Endothelial cell of umbilical vein (primary cell): ENCODE measurements around the gene AURKAIP1. TPM values are rescaled to one million over a fixed set of nuclear protein-coding genes. Genes with fewer than 3 reads are reported as not detected.
"Not testable (repeated sequence)": the region's sequence is repeated elsewhere in the genome, so short reads cannot be mapped to it uniquely, and the experiment has no call there.

Source experiments
- BruUV-seq: library from RNA; stranded (reverse); fragments of 400-500 nt; replicated peaks from 2 replicates; lab custom pipeline; 2021; lab: Mats Ljungman, UMichigan
- CTCF ChIA-PET: fragments of 300-600, 350-600 bp; sonication (Branson Sonifier 250); formaldehyde crosslinking; loops from one replicate; lab custom pipeline; 2021; ENCODE audit warnings: antibody characterized with exemption, inconsistent platforms; lab: Charles Lee
- POLR2A ChIA-PET: fragments of 300-600, 350-600 bp; sonication (Branson Sonifier 250); formaldehyde crosslinking; loops from one replicate; lab custom pipeline; 2021; ENCODE audit warnings: antibody characterized with exemption, inconsistent platforms; lab: Charles Lee
- DNase-seq: peaks from one replicate; pipeline ENCODE4 v3.0.0-alpha.2; 2011; ENCODE audit warnings: low read depth, low spot score
- FAIRE-seq: peaks from 2 replicates; lab custom pipeline; 2011; peaks lifted over from hg19 to GRCh38; lab: Jason Lieb, UNC
- H2AFZ ChIP-seq: 2 replicates; pipeline ENCODE4 v1.6.0; 2012; ENCODE audit warnings: low read depth, low read length, control low read depth, inconsistent platforms
- H3K27ac ChIP-seq: 2 replicates; pipeline ENCODE4 v1.5.1; 2011; ENCODE audit warnings: low read depth, mild to moderate bottlenecking, control low read depth, low read length, moderate library complexity; ENCODE audit not compliant: insufficient read depth
- H3K27me3 ChIP-seq, 2 experiments: 2 replicates each; pipeline versions ENCODE4 v1.6.0 to v1.6.1; 2011; ENCODE audit warnings: low read length in 2 of 2, mixed read lengths in 1 of 2; ENCODE audit not compliant: control insufficient read depth in 2 of 2, insufficient read depth in 2 of 2
- H3K36me3 ChIP-seq, 2 experiments: 2 replicates in 1 of 2; 3 replicates in 1 of 2; pipeline ENCODE4 v1.5.1; 2011; ENCODE audit warnings: low read length in 2 of 2, mild to moderate bottlenecking in 1 of 2, moderate library complexity in 1 of 2; ENCODE audit not compliant: control insufficient read depth in 2 of 2, insufficient read depth in 2 of 2; ENCODE audit errors: extremely low read depth in 1 of 2
- H3K4me1 ChIP-seq: 3 replicates; pipeline ENCODE4 v1.5.1; 2011; ENCODE audit warnings: mild to moderate bottlenecking, low read length; ENCODE audit not compliant: control insufficient read depth, insufficient read depth; ENCODE audit errors: extremely low read depth
- H3K4me2 ChIP-seq: 2 replicates; pipeline ENCODE4 v1.6.1; 2011; ENCODE audit warnings: low read length, control low read depth, mixed read lengths; ENCODE audit not compliant: insufficient read depth
- H3K4me3 ChIP-seq, 3 experiments: fragments of 200-600 bp in 1 of 3; sonication (generic), shearing (Covaris generic) in 1 of 3; replicated peaks in 1 of 3; 2 replicates each; pipeline ENCODE4 v1.5.1; 2011 to 2016; ENCODE audit warnings: control low read depth in 3 of 3, low read length in 3 of 3, mild to moderate bottlenecking in 2 of 3, inconsistent platforms in 1 of 3, low read depth in 1 of 3, moderate library complexity in 1 of 3; ENCODE audit not compliant: insufficient read depth in 1 of 3
- H3K79me2 ChIP-seq: 2 replicates; pipeline ENCODE4 v1.6.0; 2012; ENCODE audit warnings: low read length, inconsistent platforms; ENCODE audit not compliant: control insufficient read depth, insufficient read depth
- H3K9ac ChIP-seq: replicated peaks from 2 replicates; pipeline ENCODE3; 2011; ENCODE audit warnings: low read length, control low read depth; ENCODE audit not compliant: insufficient read depth; ENCODE audit errors: extremely low read depth
- H3K9me1 ChIP-seq: replicated peaks from 3 replicates; pipeline ENCODE4 v1.6.0; 2011; ENCODE audit warnings: mild to moderate bottlenecking, low read length; ENCODE audit not compliant: control insufficient read depth, insufficient read depth; ENCODE audit errors: extremely low read depth
- H3K9me3 ChIP-seq: replicated peaks from 2 replicates; pipeline ENCODE4 v1.5.1; 2012; ENCODE audit warnings: low read length, inconsistent platforms; ENCODE audit not compliant: control insufficient read depth, insufficient read depth
- H4K20me1 ChIP-seq: replicated peaks from 2 replicates; pipeline ENCODE3; 2011; ENCODE audit warnings: mild to moderate bottlenecking, low read length; ENCODE audit not compliant: control insufficient read depth, insufficient read depth; ENCODE audit errors: extremely low read depth
- EZH2 ChIP-seq: IDR thresholded peaks from 2 replicates; pipeline ENCODE4 v1.6.1; 2012; ENCODE audit warnings: borderline replicate concordance, low read depth, mild to moderate bottlenecking, moderate library complexity, low read length, inconsistent platforms; ENCODE audit not compliant: severe bottlenecking
- FOS ChIP-seq: IDR thresholded peaks from 2 replicates; pipeline ENCODE4 v1.6.1; 2011; ENCODE audit warnings: mild to moderate bottlenecking, low read length, moderate library complexity, borderline replicate concordance; ENCODE audit not compliant: insufficient read depth
- GATA2 ChIP-seq: IDR thresholded peaks from 2 replicates; pipeline ENCODE4 v1.7.0; 2011; ENCODE audit warnings: low read depth, mild to moderate bottlenecking, moderate library complexity, mixed read lengths, low read length; ENCODE audit not compliant: insufficient read length, insufficient read depth
- JUN ChIP-seq: IDR thresholded peaks from 2 replicates; pipeline ENCODE4 v1.6.1; 2011; ENCODE audit warnings: borderline replicate concordance, low read depth; ENCODE audit not compliant: insufficient read length, insufficient read depth
- MYC ChIP-seq: IDR thresholded peaks from one replicate; pipeline ENCODE4 v1.6.1; 2011; ENCODE audit warnings: mild to moderate bottlenecking, low read depth, low read length
- POLR2A ChIP-seq: IDR thresholded peaks from 2 replicates; pipeline ENCODE4 v1.6.1; 2012; ENCODE audit warnings: low read depth, mild to moderate bottlenecking, control low read depth, low read length
- POLR2AphosphoS5 ChIP-seq: IDR thresholded peaks from 2 replicates; pipeline ENCODE4 v1.6.1; 2012; ENCODE audit warnings: low read depth, mild to moderate bottlenecking, control low read depth, low read length, moderate library complexity; ENCODE audit not compliant: insufficient read depth
- dilution Hi-C: fragments of 300-500 bp; cut with MboI; formaldehyde crosslinking; loops from one replicate; pipeline ENCODE4 v1.15.0; 2019; ENCODE audit warnings: low sequenced_read_pairs; ENCODE audit not compliant: extremely low pct_ligation_motif_present
- intact Hi-C: fragments of 100-400 bp; cut with micrococcal nuclease; formaldehyde crosslinking; loops from one replicate; pipeline ENCODE4 v1.10.0; 2022
- polyA plus RNA-seq, 4 experiments: library from polyadenylated mRNA; depleted of rRNA in 3 of 4; stranded (reverse) in 3 of 4; unstranded in 1 of 4; fragments of >200 nt; gene quantifications; 2 replicates each; pipeline versions ENCODE4 v1.2.1 to v1.2.3, GENCODE V29; 2011 to 2012; ENCODE audit warnings: missing spikeins in 1 of 4
- total RNA-seq: library from RNA; stranded (reverse); gene quantifications from 2 replicates; pipeline ENCODE4 v1.2.3, GENCODE V29; 2021
- TF ChIP-seq, protein P1 (sequence below), 2 donors: IDR thresholded peaks; 1 replicate in 1 of 2; 2 replicates in 1 of 2; pipeline ENCODE4 v1.5.1; 2011; ENCODE audit warnings: low read length in 2 of 2, mild to moderate bottlenecking in 2 of 2, moderate library complexity in 2 of 2, control low read depth in 1 of 2, inconsistent platforms in 1 of 2, low read depth in 1 of 2; ENCODE audit not compliant: insufficient read depth in 1 of 2; ENCODE audit errors: extremely low read depth in 1 of 2
- TF ChIP-seq, protein P2 (sequence below): IDR thresholded peaks from 2 replicates; pipeline ENCODE4 v1.6.1; 2011; ENCODE audit not compliant: insufficient read depth, insufficient read length

Gene AURKAIP1
- total and polyA plus RNA-seq, 2 donors (not counting 3 experiments of a cell fraction or from before 2014, with no cell fraction given) = 73.3 to 151 TPM

DNA sequence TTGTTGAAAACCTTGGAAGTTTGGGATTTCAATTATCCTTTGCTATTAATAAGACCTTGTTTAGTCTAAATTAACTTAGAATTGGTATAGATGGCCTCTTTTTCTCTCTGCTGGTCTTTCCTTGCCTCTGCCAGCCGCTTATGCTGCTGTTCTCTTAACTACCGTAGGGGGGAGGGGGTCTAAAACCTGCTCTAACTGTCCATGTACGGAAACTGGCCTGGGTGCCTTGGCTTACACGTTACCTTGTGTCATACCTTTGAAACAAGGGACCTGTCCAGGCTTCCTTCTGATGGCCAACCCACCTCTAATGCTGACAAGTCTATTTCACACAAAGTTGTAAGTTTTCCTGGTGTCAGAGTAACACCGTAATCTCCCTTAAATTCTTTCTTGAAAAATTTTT is 42.4 kb upstream of the AURKAIP1 start:
- H3K79me2 ChIP-seq, H4K20me1 ChIP-seq, H3K4me3 ChIP-seq, H3K4me2 ChIP-seq, BruUV-seq, H2AFZ ChIP-seq, H3K27ac ChIP-seq, POLR2A ChIA-PET, CTCF ChIA-PET, DNase-seq, FAIRE-seq, H3K9ac ChIP-seq, H3K27me3 ChIP-seq, H3K4me1 ChIP-seq, H3K9me3 ChIP-seq, intact Hi-C loops, H3K36me3 ChIP-seq, dilution Hi-C loops, H3K9me1 ChIP-seq: not testable (repeated sequence)

DNA sequence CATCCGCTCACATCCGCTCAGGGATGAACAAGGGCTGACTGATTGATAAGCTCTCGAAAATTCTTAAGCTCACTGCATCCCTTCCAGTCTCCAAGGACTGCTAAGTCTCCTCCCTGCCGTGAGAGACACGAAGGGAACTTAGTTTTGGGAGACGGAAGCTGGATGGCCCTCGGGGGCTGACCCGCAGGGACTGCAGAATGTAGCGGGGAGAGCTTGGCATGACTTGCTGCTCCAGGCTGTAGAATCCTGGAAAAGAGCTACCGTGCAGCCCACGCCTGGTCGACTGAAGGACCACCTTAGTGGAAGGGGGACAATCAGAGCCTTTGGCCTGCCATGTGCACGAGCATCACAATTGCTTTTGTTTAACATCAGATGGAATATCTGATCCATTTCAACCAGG is 40.7 kb upstream of the AURKAIP1 start:
- H4K20me1 ChIP-seq = no peaks in the 10 kb centered on the region
- H3K79me2 ChIP-seq = no peaks in the 10 kb centered on the region
- FAIRE-seq (no peak), DNase-seq (no peak)
- dilution Hi-C loops = no loop called here
- POLR2A ChIA-PET = no interaction called here
- no peak overlapping the region for H3K4me2 ChIP-seq
- intact Hi-C loops = no loop called here
- no peaks in the 10 kb centered on the region for H3K9me3 ChIP-seq
- no peaks in the 10 kb centered on the region for H3K27me3 ChIP-seq
- no peak overlapping the region for H3K9ac ChIP-seq
- no peaks in the 10 kb centered on the region for H3K36me3 ChIP-seq
- H3K4me3 ChIP-seq = no peak overlapping the region
- no peak overlapping the region for H3K27ac ChIP-seq
- no peaks in the 10 kb centered on the region for H3K4me1 ChIP-seq
- TF ChIP-seq FOS (no peak), GATA2 (no peak), JUN (no peak), MYC (no peak), POLR2AphosphoS5 (no peak), POLR2A (no peak), EZH2 (no peak)
- TF ChIP-seq, protein P1, sequence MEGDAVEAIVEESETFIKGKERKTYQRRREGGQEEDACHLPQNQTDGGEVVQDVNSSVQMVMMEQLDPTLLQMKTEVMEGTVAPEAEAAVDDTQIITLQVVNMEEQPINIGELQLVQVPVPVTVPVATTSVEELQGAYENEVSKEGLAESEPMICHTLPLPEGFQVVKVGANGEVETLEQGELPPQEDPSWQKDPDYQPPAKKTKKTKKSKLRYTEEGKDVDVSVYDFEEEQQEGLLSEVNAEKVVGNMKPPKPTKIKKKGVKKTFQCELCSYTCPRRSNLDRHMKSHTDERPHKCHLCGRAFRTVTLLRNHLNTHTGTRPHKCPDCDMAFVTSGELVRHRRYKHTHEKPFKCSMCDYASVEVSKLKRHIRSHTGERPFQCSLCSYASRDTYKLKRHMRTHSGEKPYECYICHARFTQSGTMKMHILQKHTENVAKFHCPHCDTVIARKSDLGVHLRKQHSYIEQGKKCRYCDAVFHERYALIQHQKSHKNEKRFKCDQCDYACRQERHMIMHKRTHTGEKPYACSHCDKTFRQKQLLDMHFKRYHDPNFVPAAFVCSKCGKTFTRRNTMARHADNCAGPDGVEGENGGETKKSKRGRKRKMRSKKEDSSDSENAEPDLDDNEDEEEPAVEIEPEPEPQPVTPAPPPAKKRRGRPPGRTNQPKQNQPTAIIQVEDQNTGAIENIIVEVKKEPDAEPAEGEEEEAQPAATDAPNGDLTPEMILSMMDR (IDR thresholded peaks at IDR 0.05; ENCODE audit: extremely low read depth in 1 of 2, insufficient read depth in 1 of 2, low read depth in 1 of 2, low read length in 2 of 2) = no peak
- TF ChIP-seq, protein P2, sequence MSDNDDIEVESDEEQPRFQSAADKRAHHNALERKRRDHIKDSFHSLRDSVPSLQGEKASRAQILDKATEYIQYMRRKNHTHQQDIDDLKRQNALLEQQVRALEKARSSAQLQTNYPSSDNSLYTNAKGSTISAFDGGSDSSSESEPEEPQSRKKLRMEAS = no peak
- no peaks in the 10 kb centered on the region for H3K9me1 ChIP-seq
- CTCF ChIA-PET = interaction anchor here (0.9 to 2.8 kb wide), 4 partner anchors 8 to 17 kb away, joined by 3 to 12 read pairs (median 3); partner anchors contain the start of gene CCNL2
- no peak overlapping the region for H2AFZ ChIP-seq
- BruUV-seq = no TSS peak
